ENCODE data around the gene NUTF2. TPM values are rescaled to one million over a fixed set of nuclear protein-coding genes. Genes with fewer than 3 reads are reported as not detected.

NUTF2 gene
- total RNA-seq, 4 donors from 2014 or later, result 60.1 to 210 (median 114) TPM

- Histone ChIP-seq H3K4me3 (no peak overlapping the region), H3K27me3 (no peaks in the 10 kb centered on the region), H3K27ac (peak overlapping the region; percentile 93 to 99 (median 97)), H3K4me1 (peaks cover 63% of the 10 kb centered on the region in 2 donors), H3K9me3 (no peaks in the 10 kb centered on the region), H3K36me3 (no peaks in the 10 kb centered on the region)
- no peak for DNase-seq
- intact Hi-C loops (cut with DNase I; ENCODE audit: low total_unique reads) (no loop called here), in situ Hi-C loops (cut with MboI; ENCODE audit: low sequenced_read_pairs in 4 of 4) (no loop called here)
- TF ChIP-seq CTCF (IDR thresholded peaks at IDR 0.05 in 4 of 5, conservative IDR thresholded peaks at IDR 0.05 in 1 of 5) (no peak), POLR2A (IDR thresholded peaks at IDR 0.05) (no peak)
- peak in 1 of 2 donors; percentile 7 for ATAC-seq
These were observed 10.3 kb downstream of the NUTF2 start for GRCh38 chr16:67856927-67857546.

- H3K4me1 ChIP-seq, result peaks cover 69% of the 10 kb centered on the region in 2 donors
These were observed 11.0 kb downstream of the NUTF2 start for GRCh38 chr16:67857547-67858233.

GRCh38 chr16:67858500-67858899, 11.8 kb downstream of the NUTF2 start:
- H3K4me3 ChIP-seq, result no peak overlapping the region
- peak; percentile 4 to 13 for ATAC-seq
- no peak for TF ChIP-seq POLR2A (IDR thresholded peaks at IDR 0.05)
- TF ChIP-seq CTCF (IDR thresholded peaks at IDR 0.05 in 4 of 5, conservative IDR thresholded peaks at IDR 0.05 in 1 of 5), result no peak
- H3K27ac ChIP-seq, result peak overlapping the region; percentile 93 to 99 (median 97)
- H3K27me3 ChIP-seq, result no peaks in the 10 kb centered on the region
- in situ Hi-C loops (cut with MboI; ENCODE audit: low sequenced_read_pairs in 4 of 4) (no loop called here), intact Hi-C loops (cut with DNase I; ENCODE audit: low total_unique reads) (no loop called here)
- peak in 1 of 2 donors; percentile 50 for DNase-seq
- peaks cover 74 to 76% of the 10 kb centered on the region in 2 donors for H3K4me1 ChIP-seq
- no peaks in the 10 kb centered on the region for H3K36me3 ChIP-seq
- no peaks in the 10 kb centered on the region for H3K9me3 ChIP-seq

More at GRCh38 chr16:67857547-67858233, 11.0 kb downstream of the NUTF2 start:
- ATAC-seq, result peak; percentile 87 to 90
- peak overlapping the region; percentile 93 to 99 (median 97) for H3K27ac ChIP-seq
- TF ChIP-seq POLR2A (IDR thresholded peaks at IDR 0.05) (no peak), CTCF (IDR thresholded peaks at IDR 0.05 in 4 of 5, conservative IDR thresholded peaks at IDR 0.05 in 1 of 5) (no peak)
- intact Hi-C loops (cut with DNase I; ENCODE audit: low total_unique reads) (no loop called here), in situ Hi-C loops (cut with MboI; ENCODE audit: low sequenced_read_pairs in 4 of 4) (no loop called here)
- H3K9me3 ChIP-seq, result no peaks in the 10 kb centered on the region
- DNase-seq, result peak; percentile 91 to 92
- no peaks in the 10 kb centered on the region for H3K36me3 ChIP-seq
- peak overlapping the region in 1 of 4 donors; percentile 29 for H3K4me3 ChIP-seq
- H3K27me3 ChIP-seq, result no peaks in the 10 kb centered on the region

- Histone ChIP-seq H3K4me1 (peaks cover 82 to 86% of the 10 kb centered on the region in 2 donors), H3K9me3 (no peaks in the 10 kb centered on the region), H3K27me3 (no peaks in the 10 kb centered on the region), H3K27ac (peak overlapping the region; percentile 93 to 99 (median 97)), H3K36me3 (peaks cover 0 to 8% of the 10 kb centered on the region in 2 donors), H3K4me3 (no peak overlapping the region)
- intact Hi-C loops (cut with DNase I; ENCODE audit: low total_unique reads) (no loop called here), in situ Hi-C loops (cut with MboI; ENCODE audit: low sequenced_read_pairs in 4 of 4) (no loop called here)
- TF ChIP-seq POLR2A (IDR thresholded peaks at IDR 0.05), result peak in 1 of 2 donors; percentile 36
- no peak for TF ChIP-seq CTCF (IDR thresholded peaks at IDR 0.05 in 4 of 5, conservative IDR thresholded peaks at IDR 0.05 in 1 of 5)
- ATAC-seq, result peak; percentile 13 to 18
- DNase-seq, result peak; percentile 70
These were observed 14.1 kb downstream of the NUTF2 start for GRCh38 chr16:67860589-67861398.
